GM19438 (cell line): ENCODE results near the gene BOLL.
"Not testable (repeated sequence)": the region's sequence is repeated elsewhere in the genome, so short reads cannot be mapped to it uniquely, and the experiment has no call there.

ENCODE experiments used
- ATAC-seq: cut with Tn5 transposase; IDR thresholded peaks from one replicate; pipeline ENCODE4 v1.9.1; 2021; ENCODE audit warnings: low read depth; ENCODE audit not compliant: unreplicated experiment

Gene BOLL

GRCh38 chr2:197707316-197708213, 77.6 kb downstream of the BOLL start:
- ATAC-seq, result no peak

- ATAC-seq, result no peak
These were observed 78.3 kb downstream of the BOLL start for GRCh38 chr2:197706839-197707207.

DNA sequence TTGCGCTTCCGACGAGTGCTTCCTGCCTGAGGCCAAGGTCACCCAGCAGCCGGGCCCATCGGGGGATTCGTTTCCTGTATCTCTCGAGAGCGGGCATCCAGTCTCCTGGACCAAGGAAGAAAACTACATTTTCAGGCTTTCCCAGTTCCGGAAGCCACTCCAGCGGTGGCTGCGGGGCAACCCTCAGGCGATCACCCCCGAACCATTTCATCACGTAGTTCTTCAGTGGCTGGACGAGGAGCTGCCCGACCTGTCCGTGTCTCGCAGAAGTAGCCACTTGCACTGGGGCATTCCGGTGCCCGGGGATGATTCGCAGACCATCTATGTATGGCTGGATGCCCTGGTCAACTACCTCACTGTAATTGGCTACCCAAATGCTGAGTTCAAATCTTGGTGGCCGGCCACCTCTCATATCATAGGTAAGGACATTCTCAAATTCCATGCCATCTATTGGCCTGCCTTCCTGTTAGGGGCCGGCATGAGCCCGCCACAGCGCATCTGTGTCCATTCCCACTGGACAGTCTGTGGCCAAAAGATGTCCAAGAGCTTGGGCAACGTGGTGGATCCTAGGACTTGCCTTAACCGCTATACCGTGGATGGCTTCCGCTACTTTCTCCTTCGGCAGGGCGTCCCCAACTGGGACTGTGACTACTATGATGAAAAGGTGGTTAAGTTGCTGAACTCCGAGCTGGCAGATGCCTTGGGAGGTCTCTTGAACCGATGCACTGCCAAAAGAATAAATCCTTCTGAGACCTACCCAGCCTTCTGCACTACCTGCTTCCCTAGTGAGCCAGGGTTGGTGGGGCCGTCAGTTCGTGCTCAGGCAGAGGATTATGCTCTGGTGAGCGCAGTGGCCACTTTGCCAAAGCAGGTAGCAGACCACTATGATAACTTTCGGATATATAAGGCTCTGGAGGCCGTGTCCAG, 78.9 kb downstream of the BOLL start:
- ATAC-seq, result no peak

GRCh38 chr2:197705121-197705911, 79.8 kb downstream of the BOLL start, which contains the start of gene MARS2:
Gene MARS2, plus strand, starts transcription at chr2:197705369. Its CDS starts 37 bp downstream, at chr2:197705406.
- peak; percentile 74 for ATAC-seq

DNA sequence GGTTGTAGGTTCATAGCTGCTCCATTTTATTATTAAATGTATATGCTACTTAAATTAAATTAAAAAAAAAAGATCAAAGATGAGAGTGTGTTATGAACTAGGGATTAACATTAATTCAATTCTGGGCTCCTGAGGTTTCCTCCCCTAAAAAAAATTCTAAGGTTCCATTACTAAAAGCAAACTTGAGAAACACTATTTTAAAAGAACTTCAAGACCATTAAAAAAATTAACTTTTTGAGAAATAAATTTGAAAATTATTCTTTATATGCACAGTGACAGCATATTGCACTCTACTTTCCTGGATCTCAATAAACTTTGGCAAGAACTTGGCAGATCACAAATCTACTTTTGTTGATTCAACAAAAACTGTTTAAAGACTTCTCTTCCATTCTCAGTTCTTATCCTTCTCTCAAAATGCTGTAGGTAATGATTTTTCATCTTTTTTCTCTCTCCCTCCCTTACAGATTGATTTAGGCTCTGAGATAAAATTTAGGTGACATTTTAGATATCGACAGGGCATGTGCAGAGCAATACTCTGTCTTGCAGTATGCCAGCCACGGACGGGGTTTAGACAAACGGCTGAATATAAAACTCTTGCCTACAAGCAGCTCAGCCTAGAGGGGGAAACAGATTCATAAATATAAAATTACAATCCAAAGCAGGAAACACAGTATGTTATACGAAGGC, 80.5 kb downstream of the BOLL start:
- ATAC-seq, result peak; percentile 31

DNA sequence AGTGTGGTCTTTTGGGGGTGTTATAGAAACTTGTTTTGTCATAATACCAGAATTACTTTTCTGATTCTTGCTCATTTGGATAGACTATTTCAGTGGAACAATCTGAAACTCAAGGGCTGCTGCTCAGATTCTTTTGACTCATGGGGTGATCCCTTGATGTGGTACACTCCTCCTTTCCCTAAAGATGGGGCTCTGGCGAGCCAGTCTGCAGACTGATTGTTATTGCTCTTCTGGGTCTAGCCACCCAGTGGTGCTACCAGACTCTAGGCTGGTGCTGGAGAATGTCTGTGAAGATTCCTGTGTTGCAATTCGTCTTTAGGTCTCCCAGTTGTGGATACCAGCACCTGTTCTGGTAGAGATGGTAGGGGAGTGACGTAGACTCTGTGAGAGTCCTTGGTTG, 84.2 kb downstream of the BOLL start:
- ATAC-seq, result no peak

DNA sequence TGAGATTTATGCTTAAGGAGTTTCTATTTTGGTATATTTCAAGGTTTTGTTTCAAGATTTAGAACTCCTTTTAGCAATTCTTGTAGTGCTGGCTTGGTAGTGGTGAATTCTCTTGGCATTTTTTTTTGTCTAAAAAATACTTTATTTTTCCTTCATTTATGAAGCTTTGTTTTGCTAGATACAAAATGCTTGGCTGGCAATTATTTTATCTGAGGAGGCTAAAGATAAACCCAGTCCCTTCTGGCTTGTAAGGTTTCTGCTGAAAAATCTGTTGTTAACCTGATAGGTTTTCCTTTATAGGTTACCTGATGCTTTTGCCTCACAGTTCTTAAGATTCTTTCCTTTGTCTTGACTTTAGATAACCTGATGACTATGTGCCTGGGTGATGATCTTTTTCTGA, 85.4 kb downstream of the BOLL start:
- ATAC-seq, result not testable (repeated sequence)

GRCh38 chr2:197696571-197696970, 88.5 kb downstream of the BOLL start:
- ATAC-seq, result not testable (repeated sequence)

GRCh38 chr2:197695971-197696370, 89.1 kb downstream of the BOLL start:
- not testable (repeated sequence) for ATAC-seq

GRCh38 chr2:197695206-197695605, 89.9 kb downstream of the BOLL start:
- ATAC-seq, result not testable (repeated sequence)

DNA sequence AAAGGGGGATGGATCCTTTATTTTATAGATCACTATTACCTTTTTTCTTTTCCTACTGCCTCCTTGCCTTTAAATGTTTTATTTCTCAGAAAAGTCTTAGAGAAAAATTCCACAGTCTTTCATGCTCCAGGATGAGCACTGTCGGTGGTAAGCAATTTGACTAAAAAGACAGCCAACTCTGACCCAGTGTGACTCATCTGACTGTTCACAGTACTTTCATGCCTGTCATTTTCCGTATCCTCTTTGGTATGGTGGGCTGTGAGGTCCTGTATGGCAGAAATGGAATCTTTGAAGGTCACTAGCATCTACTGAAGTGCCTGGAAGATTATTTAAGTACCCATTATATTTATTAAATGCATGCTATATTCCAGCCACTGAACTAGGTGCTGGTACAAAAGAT, 107.6 kb downstream of the BOLL start:
- ATAC-seq, result no peak

- ATAC-seq, result no peak
These were observed 108.1 kb downstream of the BOLL start for GRCh38 chr2:197677056-197677455.
